CD4-positive, alpha-beta T cell treated with Interleukin-1 beta for 1 hour (primary cell): ENCODE results near the gene C3orf62.
A peak's percentile ranks its signal among the peaks of the same experiment; 100 is the strongest.

Experiments used
- DNase-seq, 2 donors: peaks; one replicate each; pipeline ENCODE4 v3.0.0-alpha.2; 2020 to 2022

The C3orf62 gene

DNA sequence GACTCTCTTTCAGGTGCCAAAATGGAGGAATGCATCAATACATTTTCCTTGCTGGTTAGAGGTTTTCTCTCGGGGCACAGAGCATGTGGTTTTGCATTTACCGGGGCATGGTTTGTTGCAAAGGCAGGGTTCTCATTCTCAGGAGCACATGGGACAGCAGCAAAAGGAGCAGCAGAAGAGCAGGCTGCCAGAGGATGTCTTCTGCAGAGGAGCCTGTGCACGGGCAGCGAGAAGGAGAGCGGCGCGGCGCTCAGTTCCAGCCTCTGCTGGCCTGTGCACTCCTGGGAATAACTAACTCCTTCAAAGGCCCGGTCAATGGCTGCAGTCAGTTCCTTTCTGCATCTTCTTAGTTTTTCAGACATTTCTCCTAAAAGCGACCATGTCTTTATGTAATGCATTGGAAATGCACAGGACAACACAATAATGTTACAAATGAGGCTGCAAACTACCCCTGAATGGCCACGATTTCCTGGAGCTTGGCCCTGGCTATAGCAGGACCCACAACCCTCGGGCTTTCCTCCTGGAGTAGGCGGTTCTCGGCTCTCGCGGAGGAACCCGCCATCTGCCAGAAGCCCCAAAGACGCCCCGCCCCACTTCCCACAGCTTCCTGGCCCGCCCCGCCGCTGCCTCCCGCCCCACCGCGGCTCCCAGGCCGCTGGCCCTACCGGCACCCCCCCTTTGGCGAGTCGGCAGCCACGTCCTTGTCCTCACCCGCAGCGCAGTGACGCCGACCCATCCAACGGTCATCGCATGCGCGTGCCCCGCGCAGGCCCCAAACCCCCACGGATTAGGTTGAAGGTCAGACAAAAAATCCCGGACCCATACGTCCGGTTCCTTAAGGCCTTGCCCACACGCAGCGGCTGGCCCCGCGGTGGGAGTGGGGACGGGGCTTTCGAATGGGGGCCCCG is at the start of gene C3orf62:
C3orf62 (minus strand) TSS at position 758 of the 908 bp plus-strand sequence; CDS start at position 398, 360 bp downstream.
- peak; percentile 68 to 70 for DNase-seq

GRCh38 chr3:49324768-49325167 is 47.7 kb upstream of the C3orf62 start:
- no peak for DNase-seq

DNA sequence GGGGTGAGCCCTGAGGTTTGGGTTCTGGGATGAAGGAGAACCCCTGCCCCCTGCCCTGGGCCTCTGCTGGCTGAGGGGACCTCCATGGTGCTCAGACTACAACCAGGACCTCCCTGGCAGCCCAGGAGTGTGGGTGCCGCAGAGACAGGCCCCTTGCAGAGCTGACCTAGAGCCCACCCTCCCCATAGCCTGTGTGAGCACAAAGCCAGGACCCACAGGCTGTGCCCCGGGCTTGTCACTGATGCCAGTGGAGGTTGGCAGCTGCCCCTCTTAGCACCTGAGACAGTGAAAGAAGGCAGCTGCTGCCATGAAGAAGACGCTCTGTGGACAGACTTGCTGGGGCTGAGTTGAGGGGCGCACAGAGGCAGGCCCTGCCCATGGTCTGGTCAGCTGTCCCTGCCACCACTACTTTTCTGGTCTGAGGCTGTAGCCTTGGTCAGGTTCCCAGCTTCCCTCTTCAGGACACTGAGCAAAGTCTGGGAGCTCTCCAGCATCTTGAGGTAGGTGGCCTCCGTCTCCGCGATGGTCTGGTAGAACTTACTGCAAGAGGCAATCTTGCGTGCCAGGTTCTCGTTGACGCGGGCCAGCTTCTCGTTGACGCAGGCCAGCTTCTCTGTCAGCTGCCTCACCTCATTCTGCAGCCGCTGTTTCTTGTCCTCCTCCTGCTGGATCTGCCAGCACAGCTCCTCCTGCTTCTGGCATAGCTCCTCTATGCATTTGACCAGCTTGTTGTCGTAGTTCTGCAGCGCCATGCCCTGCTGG is 39.8 kb upstream of the C3orf62 start:
- DNase-seq: no peak

- DNase-seq: no peak
Observed at GRCh38 chr3:49313896-49314688, 37.1 kb upstream of the C3orf62 start.

- no peak for DNase-seq
Observed at GRCh38 chr3:49311283-49311682, 34.3 kb upstream of the C3orf62 start.

GRCh38 chr3:49310677-49311076 is 33.6 kb upstream of the C3orf62 start:
- DNase-seq: no peak

DNA sequence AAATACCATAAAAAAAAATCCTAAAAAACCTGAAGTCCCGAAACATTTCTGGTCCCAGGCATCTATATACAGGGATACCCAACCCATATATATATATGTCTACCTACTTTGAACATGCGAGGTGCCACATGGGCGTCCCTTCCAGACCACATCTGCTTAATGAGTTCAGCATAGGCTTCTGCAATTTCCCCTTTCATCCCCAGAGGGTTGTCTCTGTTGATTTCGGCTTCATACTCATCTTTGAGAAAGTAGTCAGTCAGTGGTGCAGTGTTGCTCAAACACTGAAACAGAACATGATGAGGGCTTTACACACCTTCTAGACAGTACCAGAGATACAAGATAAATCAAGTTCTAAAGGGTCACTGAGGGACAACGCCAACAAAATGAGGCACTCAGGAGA is 28.6 kb upstream of the C3orf62 start:
- DNase-seq: no peak

DNA sequence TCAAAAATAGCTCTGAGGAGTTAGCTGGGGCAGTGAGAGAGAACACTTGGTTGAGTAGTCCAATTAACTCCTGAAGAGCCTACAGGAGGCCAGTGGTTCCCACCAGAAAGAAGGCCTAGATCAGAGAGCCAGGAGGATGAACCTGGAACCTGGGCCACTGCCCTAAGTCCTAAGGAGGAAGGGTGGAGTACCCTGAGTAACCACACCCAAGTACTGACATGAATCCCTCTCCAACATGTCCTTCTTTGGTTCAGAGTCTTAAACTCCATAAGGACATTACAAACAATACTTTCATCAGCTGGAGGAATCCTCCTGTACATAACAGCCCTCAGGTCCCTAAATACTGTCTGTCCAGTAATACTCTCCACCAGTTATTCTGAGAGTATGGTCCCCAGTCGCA is 25.6 kb upstream of the C3orf62 start:
- no peak for DNase-seq

DNA sequence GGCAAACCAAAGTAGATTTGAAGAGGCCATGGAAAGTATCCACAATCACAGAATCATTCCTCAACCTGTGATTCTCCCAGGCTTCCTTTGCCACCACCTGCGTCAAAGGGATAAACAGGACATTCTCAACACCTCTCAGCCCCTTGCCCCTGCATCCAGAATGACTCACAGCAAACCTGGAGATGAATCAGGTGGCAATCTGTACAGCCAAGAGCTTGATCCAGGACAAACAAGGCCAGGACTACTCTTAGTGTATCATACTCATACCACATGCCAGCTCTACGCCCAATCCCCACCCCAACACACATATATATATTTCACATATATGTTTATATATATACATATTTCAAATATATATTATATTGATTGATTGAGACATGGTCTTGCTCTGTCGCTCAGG is 23.6 kb upstream of the C3orf62 start:
- no peak for DNase-seq

GRCh38 chr3:49298511-49298910 is 21.5 kb upstream of the C3orf62 start:
- DNase-seq: no peak

GRCh38 chr3:49296781-49297411 is 19.9 kb upstream of the C3orf62 start:
- no peak for DNase-seq

DNA sequence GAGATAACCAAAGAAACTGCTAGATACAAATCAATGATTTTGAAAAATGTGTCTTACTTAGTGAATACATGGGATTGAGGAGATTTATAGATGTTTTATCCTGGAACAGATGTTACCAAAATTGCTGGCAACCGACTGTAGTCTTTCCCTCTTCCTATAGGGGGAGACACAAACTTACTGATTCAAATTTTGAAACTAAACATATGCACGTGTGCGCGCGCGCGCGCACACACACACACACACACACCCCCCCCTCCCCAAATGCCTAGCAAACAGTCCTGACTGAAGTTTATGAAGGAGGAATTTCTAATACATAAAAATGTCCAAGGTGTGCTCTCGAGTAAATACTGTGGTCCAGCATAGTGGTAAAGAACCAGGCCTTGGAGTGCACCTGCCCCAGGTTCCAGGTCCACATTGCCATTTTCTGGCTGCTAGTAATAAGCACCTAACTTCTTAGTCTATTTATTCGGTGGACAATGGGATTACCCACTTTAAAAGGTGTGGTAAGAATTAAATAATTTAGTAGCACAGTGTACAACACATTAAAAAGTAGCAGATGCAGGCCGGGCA is 18.5 kb upstream of the C3orf62 start:
- DNase-seq: peak; percentile 28 to 58

DNA sequence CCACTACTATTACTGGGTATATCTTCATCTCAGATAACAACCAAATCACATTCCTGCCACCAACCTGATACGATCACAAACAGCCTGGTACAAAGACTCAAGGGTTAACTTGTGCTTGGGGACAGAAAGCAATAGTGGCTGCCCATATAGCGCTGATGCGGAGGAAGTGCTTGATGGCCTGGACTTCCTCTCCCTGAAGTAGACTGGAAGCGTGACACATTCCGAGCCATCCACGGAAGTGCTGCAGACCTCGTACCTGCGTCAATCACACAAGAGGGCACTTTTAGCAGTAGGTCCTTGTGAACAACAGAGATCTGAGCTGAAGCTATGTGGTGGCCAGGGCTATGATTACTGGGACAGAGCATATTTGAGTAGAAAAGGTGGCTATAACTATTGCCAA is 17.3 kb upstream of the C3orf62 start:
- no peak for DNase-seq

- DNase-seq: no peak
Observed at GRCh38 chr3:49283997-49284396, 7.0 kb upstream of the C3orf62 start.

DNA sequence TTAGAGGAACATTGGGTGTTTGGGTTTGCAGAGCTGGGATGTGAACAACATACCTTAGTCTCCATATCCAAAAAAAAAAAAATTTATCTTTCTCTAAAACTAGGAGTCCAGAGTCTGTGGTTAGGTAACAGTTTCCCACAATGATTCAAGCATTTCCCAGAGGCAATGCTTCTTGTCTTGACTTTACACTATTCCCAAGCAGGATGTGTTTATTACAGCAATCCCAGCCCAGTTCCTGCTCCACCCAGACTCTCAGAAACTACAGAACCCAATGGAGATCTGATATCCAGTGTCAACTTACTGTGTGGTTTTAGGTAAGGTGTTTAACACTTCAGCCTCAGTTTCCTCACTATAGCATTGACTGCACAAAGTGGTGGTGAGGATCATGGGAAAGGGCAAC is 2.3 kb upstream of the C3orf62 start:
- DNase-seq: no peak

- no peak for DNase-seq
Observed at GRCh38 chr3:49278548-49278947, 1.5 kb upstream of the C3orf62 start.

DNA sequence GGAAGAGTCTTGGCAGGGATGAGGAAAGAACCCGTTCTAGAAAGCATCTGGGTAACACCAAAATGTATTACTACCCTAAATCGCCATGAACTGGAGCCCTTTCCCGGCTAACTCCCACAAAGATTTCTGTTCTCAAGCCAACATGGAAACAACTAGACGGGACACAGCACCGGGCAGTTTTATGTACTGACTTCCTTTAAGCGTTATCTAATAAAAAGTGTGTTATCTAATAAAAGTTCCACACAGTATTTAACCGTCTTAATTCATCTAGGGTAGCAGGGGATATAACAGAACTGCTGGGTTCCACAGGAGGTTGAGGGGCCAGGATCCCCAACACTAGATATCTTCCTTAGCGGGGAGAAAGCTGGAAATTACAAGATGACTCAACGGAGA is 347 bp upstream of the C3orf62 start:
- DNase-seq: no peak

GRCh38 chr3:49273825-49274532 is 3.1 kb downstream of the C3orf62 start:
- no peak for DNase-seq

- no peak for DNase-seq
Observed at GRCh38 chr3:49271047-49271446, 6.0 kb downstream of the C3orf62 start.

DNA sequence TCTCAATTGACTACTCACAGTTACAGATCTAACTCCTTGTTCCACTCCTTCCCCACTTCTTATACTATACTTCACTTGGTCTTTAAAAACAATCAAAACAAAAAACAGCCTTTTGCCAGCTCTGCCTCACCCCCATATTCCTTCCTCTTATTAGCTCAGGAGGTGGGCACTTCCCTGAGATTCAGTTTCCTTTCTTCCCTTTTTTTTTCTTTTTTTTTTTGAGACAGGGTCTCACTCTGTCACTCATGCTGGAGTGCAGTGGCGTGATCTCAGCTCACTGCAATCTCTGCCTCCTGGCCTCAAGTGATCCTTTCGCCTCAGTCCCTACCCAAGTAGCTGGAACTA is 6.9 kb downstream of the C3orf62 start:
- no peak for DNase-seq

DNA sequence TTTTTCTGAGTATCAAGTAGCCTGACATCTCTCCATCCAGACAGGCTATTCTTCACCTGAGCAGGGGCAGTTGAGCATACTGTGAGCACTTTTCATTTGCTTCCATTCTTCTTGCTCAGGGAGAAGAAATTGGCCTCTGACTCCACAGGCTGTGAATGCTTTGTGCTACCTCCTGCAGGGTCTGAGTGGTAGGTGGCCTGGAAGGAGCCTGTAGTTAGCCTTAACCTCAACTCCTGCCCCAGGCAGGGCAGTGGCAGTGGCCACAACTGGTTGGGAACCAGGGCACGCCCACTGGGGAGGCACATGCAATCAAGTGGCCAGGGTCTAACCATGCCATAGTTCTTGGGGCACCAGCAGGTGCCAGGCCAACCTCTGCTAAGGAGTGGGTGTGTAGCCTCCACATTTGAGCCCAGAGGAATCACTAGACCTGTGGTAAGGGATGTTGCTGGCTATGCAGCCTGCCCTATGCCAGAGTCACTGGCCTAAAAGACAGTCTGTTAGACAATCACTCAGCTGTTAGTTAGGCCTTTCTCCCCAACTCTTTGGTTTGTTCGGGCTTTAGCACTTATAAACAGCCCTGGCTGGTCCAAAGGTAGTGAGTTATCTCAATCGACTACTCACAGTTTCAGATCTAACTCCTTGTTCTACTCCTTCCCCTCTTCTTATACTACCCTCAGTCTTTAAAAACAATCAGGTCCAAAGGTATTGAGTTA is 7.4 kb downstream of the C3orf62 start:
- DNase-seq: no peak
